Measurements from ENCODE around the gene NTRK3.

NTRK3 gene

DNA sequence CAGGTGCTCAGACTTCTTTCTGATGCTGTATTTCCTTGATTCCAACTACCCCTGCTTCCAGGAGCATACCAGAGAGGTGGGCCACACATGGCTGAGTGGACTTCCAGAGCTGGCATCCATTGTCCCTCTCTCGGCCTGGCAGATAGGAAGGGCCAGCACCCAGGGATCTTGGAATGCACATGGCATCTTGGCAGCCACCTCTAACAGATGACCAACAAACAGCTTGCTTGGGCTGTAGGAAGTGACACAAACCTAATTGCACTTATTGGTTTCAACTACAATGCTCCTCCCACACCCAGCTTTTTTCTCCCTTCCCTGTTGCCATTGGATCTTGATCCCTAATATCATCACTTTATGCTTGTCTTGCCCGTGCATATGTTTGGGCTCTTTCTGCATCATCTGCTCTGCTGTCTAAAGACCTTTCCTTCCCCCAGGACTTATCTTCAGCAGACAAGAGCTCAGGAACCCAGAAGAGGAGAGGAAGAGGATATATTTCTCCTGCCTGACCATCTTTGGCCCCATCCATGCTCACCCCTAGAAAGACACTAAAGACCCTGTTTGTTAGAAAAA lies 294.6 kb downstream of the NTRK3 start:
- Histone ChIP-seq H3K4me3 (ENCODE audit: low read length in 2 of 2) (no peak overlapping the region), H3K27ac (ENCODE audit: low read depth in 2 of 2, low read length in 2 of 2) (no peak overlapping the region), H3K27me3 (ENCODE audit: control insufficient read depth in 2 of 2, insufficient read depth in 2 of 2, low read length in 2 of 2) (no peaks in the 10 kb centered on the region), H3K9me3 (ENCODE audit: control insufficient read depth in 2 of 2, low read length in 2 of 2) (no peaks in the 10 kb centered on the region), H3K36me3 (ENCODE audit: control insufficient read depth in 2 of 2, insufficient read depth in 2 of 2, low read length in 2 of 2) (no peaks in the 10 kb centered on the region), H3K9ac (ENCODE audit: low read depth in 1 of 2, low read length in 2 of 2) (no peak overlapping the region), H3K4me1 (ENCODE audit: control insufficient read depth in 2 of 2, insufficient read depth in 2 of 2, low read length in 2 of 2) (no peaks in the 10 kb centered on the region)

DNA sequence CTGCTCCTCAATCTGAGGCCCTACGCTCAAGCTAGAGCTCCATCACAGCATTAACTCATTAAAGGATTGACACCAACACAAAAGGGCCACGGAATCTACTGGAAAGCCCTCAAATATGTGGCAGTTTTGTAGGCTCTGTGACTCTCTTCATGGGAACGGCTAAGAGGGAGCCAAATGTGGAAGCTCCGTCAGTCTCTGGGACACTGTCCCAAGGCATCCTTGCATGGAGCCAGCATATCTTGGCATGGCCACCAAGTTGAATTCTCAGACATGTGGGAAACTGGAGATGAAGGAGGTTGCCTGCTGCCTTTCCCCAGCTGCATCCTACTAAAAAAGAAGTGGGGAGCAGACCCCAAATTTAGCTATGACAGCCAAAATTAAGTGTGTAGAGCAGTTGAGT lies 296.9 kb downstream of the NTRK3 start:
- Histone ChIP-seq H3K9me3 (ENCODE audit: control insufficient read depth in 2 of 2, low read length in 2 of 2) (no peaks in the 10 kb centered on the region), H3K9ac (ENCODE audit: low read depth in 1 of 2, low read length in 2 of 2) (no peak overlapping the region), H3K27ac (ENCODE audit: low read depth in 2 of 2, low read length in 2 of 2) (no peak overlapping the region), H3K4me1 (ENCODE audit: control insufficient read depth in 2 of 2, insufficient read depth in 2 of 2, low read length in 2 of 2) (no peaks in the 10 kb centered on the region), H3K36me3 (ENCODE audit: control insufficient read depth in 2 of 2, insufficient read depth in 2 of 2, low read length in 2 of 2) (no peaks in the 10 kb centered on the region), H3K4me3 (ENCODE audit: low read length in 2 of 2) (no peak overlapping the region), H3K27me3 (ENCODE audit: control insufficient read depth in 2 of 2, insufficient read depth in 2 of 2, low read length in 2 of 2) (no peaks in the 10 kb centered on the region)

DNA sequence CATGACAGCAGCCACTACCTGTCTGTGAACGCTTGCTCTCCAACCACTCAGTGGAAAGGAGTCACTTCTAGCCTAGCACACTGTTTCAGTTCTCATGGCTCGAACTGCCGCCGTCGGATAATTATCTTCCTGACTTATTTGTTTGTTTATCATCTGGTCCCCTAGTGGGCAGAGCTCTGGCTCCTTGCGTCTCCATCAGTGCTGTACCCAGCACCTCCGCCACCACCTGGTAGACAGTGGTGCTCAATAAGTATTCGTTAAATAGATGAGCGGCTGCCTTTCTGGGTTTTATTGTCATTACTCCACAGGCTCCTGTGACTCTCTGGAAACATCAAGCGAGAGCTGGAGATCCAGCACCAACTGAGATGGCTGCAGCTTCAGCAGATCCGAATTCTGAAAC lies 297.5 kb downstream of the NTRK3 start:
- H3K4me3 ChIP-seq (ENCODE audit: low read length in 2 of 2) = no peak overlapping the region
- H3K27me3 ChIP-seq (ENCODE audit: control insufficient read depth in 2 of 2, insufficient read depth in 2 of 2, low read length in 2 of 2) = no peaks in the 10 kb centered on the region
- no peaks in the 10 kb centered on the region for H3K4me1 ChIP-seq (ENCODE audit: control insufficient read depth in 2 of 2, insufficient read depth in 2 of 2, low read length in 2 of 2)
- H3K9ac ChIP-seq (ENCODE audit: low read depth in 1 of 2, low read length in 2 of 2) = no peak overlapping the region
- no peaks in the 10 kb centered on the region for H3K36me3 ChIP-seq (ENCODE audit: control insufficient read depth in 2 of 2, insufficient read depth in 2 of 2, low read length in 2 of 2)
- no peaks in the 10 kb centered on the region for H3K9me3 ChIP-seq (ENCODE audit: control insufficient read depth in 2 of 2, low read length in 2 of 2)
- H3K27ac ChIP-seq (ENCODE audit: low read depth in 2 of 2, low read length in 2 of 2) = no peak overlapping the region

DNA sequence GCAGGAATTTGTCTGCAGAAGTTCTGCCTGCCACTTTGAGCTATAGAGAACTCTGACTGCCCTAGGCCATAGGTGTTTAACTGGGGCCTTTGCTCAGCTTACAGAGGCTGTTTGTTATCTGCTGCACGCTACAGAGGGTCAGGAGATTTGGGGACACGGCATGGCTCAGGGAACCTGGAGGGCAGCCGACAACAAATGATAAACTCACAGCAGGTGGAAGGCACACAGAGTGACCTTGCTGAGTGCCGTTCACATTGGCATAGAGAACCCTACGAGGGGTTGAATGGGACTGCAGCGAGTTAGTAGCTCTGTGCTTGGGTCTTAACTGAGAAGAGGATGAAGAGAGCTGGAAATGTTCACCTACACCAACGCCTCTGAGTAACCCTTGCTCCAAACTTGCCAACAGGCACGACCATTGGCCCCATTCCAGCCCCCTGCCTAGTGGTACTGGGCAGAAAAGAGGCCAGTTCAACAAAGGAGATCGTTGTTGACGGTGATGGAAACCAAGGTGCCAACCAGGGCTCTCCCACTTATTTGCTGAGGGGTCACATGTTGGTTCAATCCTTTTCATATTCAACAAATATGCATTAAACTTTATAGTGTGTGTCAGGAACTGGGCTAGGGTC lies 301.1 kb downstream of the NTRK3 start:
- no peak overlapping the region for H3K27ac ChIP-seq (ENCODE audit: low read depth in 2 of 2, low read length in 2 of 2)
- no peaks in the 10 kb centered on the region for H3K27me3 ChIP-seq (ENCODE audit: control insufficient read depth in 2 of 2, insufficient read depth in 2 of 2, low read length in 2 of 2)
- H3K4me1 ChIP-seq (ENCODE audit: control insufficient read depth in 2 of 2, insufficient read depth in 2 of 2, low read length in 2 of 2) = no peaks in the 10 kb centered on the region
- no peak overlapping the region for H3K9ac ChIP-seq (ENCODE audit: low read depth in 1 of 2, low read length in 2 of 2)
- no peaks in the 10 kb centered on the region for H3K36me3 ChIP-seq (ENCODE audit: control insufficient read depth in 2 of 2, insufficient read depth in 2 of 2, low read length in 2 of 2)
- H3K4me3 ChIP-seq (ENCODE audit: low read length in 2 of 2) = no peak overlapping the region
- no peaks in the 10 kb centered on the region for H3K9me3 ChIP-seq (ENCODE audit: control insufficient read depth in 2 of 2, low read length in 2 of 2)

DNA sequence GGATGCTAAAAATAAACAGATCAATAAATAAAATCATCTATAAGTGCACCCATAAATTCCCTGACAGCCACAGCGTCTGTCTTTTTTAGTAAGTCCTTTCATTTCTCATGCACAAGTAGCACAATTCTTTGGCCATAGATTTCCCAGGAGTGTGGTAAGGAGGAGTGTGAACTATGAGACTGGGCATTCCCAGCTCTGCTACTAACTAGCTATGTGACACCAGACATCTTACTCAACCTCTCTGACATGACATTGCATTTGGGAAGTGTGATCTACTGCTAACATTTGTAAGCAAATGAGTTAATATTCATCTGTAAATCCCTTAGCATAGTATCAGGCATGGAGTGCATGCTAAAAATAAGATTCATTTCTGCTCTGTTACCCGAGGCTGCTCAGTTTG lies 301.7 kb downstream of the NTRK3 start:
- H3K36me3 ChIP-seq (ENCODE audit: control insufficient read depth in 2 of 2, insufficient read depth in 2 of 2, low read length in 2 of 2) = no peaks in the 10 kb centered on the region
- H3K27me3 ChIP-seq (ENCODE audit: control insufficient read depth in 2 of 2, insufficient read depth in 2 of 2, low read length in 2 of 2) = no peaks in the 10 kb centered on the region
- H3K9me3 ChIP-seq (ENCODE audit: control insufficient read depth in 2 of 2, low read length in 2 of 2) = no peaks in the 10 kb centered on the region
- H3K9ac ChIP-seq (ENCODE audit: low read depth in 1 of 2, low read length in 2 of 2) = no peak overlapping the region
- H3K4me3 ChIP-seq (ENCODE audit: low read length in 2 of 2) = no peak overlapping the region
- H3K4me1 ChIP-seq (ENCODE audit: control insufficient read depth in 2 of 2, insufficient read depth in 2 of 2, low read length in 2 of 2) = no peaks in the 10 kb centered on the region
- H3K27ac ChIP-seq (ENCODE audit: low read depth in 2 of 2, low read length in 2 of 2) = no peak overlapping the region

DNA sequence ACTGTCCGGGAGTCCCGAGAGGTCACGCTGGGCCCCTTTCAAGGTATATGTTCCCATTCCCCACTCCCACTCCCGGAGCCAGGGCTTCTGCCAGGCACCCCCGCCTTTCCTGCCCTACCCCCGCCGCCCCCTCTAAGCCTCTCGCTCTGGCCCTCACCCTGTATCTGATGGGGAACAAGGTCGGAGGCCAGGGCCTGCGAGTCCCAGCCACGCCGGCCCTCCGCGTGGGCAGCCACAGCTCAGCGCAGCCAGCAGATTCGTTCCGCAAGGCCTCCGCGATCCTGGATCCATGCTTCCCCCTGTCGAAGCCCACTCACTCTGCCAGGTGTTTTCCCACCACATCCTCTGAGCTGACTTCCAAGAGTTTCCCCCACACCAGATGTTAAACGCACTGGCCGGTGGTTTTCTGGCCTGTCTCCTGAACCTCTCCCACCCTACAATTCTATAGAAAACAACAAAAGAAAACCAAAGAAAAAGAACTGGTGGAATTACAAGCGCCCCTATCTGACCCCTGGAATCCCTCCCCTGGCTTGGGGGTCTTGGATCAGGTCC lies 303.7 kb downstream of the NTRK3 start:
- Histone ChIP-seq H3K36me3 (ENCODE audit: control insufficient read depth in 2 of 2, insufficient read depth in 2 of 2, low read length in 2 of 2) (no peaks in the 10 kb centered on the region), H3K27me3 (ENCODE audit: control insufficient read depth in 2 of 2, insufficient read depth in 2 of 2, low read length in 2 of 2) (no peaks in the 10 kb centered on the region), H3K4me3 (ENCODE audit: low read length in 2 of 2) (no peak overlapping the region), H3K9ac (ENCODE audit: low read depth in 1 of 2, low read length in 2 of 2) (no peak overlapping the region), H3K27ac (ENCODE audit: low read depth in 2 of 2, low read length in 2 of 2) (no peak overlapping the region), H3K9me3 (ENCODE audit: control insufficient read depth in 2 of 2, low read length in 2 of 2) (no peaks in the 10 kb centered on the region), H3K4me1 (ENCODE audit: control insufficient read depth in 2 of 2, insufficient read depth in 2 of 2, low read length in 2 of 2) (no peaks in the 10 kb centered on the region)

DNA sequence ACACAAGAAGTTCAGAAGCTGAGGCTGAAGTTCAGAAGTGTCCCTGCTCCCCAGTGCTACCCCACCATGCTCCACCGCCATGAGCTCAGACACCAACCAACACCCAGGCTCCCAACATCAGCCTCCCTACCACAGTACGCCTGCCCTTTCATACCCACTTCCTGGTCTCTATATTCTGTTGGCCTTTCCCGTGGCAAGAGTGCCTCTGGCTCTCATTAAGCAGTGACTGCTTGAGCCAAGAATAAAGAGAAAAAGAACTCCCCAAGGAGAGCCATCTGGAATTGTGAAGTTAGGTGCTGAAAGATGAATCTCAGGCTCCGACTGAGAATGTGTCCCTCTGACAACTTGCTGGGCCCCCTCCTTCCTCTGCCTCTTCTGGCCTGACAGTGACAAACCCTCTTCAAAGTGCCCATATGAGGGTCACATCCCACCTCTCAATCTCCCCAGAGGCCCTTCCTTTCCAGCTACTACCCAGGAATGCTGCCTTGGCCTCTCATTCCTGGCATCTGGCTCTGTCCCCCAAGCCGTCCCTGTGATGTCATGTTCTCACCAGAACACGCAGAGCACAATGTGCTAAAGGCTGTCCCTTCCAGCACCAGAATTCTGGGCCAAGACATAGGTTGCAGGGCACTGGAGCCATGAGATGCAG lies 306.8 kb downstream of the NTRK3 start:
- Histone ChIP-seq H3K36me3 (ENCODE audit: control insufficient read depth in 2 of 2, insufficient read depth in 2 of 2, low read length in 2 of 2) (no peaks in the 10 kb centered on the region), H3K9ac (ENCODE audit: low read depth in 1 of 2, low read length in 2 of 2) (no peak overlapping the region), H3K4me3 (ENCODE audit: low read length in 2 of 2) (no peak overlapping the region), H3K27ac (ENCODE audit: low read depth in 2 of 2, low read length in 2 of 2) (no peak overlapping the region), H3K4me1 (ENCODE audit: control insufficient read depth in 2 of 2, insufficient read depth in 2 of 2, low read length in 2 of 2) (no peaks in the 10 kb centered on the region), H3K27me3 (ENCODE audit: control insufficient read depth in 2 of 2, insufficient read depth in 2 of 2, low read length in 2 of 2) (no peaks in the 10 kb centered on the region), H3K9me3 (ENCODE audit: control insufficient read depth in 2 of 2, low read length in 2 of 2) (no peaks in the 10 kb centered on the region)

DNA sequence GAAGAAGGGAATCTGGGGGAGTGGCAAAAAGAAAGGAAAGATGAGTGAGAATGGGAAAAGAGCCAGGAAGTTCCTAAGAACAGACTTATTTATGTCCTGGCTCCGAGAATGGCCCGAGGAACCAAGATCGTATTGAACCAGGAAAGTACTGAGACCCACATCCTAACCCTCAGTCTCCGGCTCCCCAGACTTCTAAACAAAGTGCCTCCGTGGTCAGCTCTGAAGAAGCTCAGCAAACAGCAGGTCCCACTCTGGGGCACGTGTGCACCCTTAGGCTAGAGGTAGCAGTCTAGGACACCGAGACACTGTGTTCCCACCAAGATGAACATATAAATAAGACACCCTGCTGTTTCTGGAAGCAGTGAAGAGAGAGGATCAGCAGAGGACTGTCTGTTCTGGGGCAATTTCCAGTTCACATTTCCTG lies 307.4 kb downstream of the NTRK3 start:
- Histone ChIP-seq H3K27ac (ENCODE audit: low read depth in 2 of 2, low read length in 2 of 2) (no peak overlapping the region), H3K4me1 (ENCODE audit: control insufficient read depth in 2 of 2, insufficient read depth in 2 of 2, low read length in 2 of 2) (no peaks in the 10 kb centered on the region), H3K4me3 (ENCODE audit: low read length in 2 of 2) (no peak overlapping the region), H3K9ac (ENCODE audit: low read depth in 1 of 2, low read length in 2 of 2) (no peak overlapping the region), H3K36me3 (ENCODE audit: control insufficient read depth in 2 of 2, insufficient read depth in 2 of 2, low read length in 2 of 2) (no peaks in the 10 kb centered on the region), H3K27me3 (ENCODE audit: control insufficient read depth in 2 of 2, insufficient read depth in 2 of 2, low read length in 2 of 2) (no peaks in the 10 kb centered on the region), H3K9me3 (ENCODE audit: control insufficient read depth in 2 of 2, low read length in 2 of 2) (no peaks in the 10 kb centered on the region)

DNA sequence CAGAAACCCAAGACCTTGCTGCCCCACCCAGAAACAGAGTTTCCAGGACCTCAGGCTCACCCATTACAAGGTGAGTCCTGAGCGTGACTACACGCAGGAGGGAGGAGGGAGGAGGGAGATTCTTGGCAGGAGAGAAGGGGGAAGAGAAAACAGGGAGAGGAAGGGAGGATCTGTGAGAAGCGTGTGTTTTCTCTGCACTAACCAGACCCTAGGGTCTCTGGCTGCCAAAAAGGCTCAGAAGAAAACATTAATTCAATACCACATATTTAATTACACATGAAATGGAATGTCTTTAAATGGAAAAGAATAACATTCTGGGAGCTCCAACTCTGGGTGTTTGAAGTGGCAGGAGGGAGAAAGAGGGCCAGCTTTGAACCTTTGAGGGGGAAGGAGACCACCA lies 309.0 kb downstream of the NTRK3 start:
- no peak overlapping the region for H3K27ac ChIP-seq (ENCODE audit: low read depth in 2 of 2, low read length in 2 of 2)
- H3K9me3 ChIP-seq (ENCODE audit: control insufficient read depth in 2 of 2, low read length in 2 of 2) = no peaks in the 10 kb centered on the region
- H3K9ac ChIP-seq (ENCODE audit: low read depth in 1 of 2, low read length in 2 of 2) = no peak overlapping the region
- H3K27me3 ChIP-seq (ENCODE audit: control insufficient read depth in 2 of 2, insufficient read depth in 2 of 2, low read length in 2 of 2) = no peaks in the 10 kb centered on the region
- H3K36me3 ChIP-seq (ENCODE audit: control insufficient read depth in 2 of 2, insufficient read depth in 2 of 2, low read length in 2 of 2) = no peaks in the 10 kb centered on the region
- no peak overlapping the region for H3K4me3 ChIP-seq (ENCODE audit: low read length in 2 of 2)
- no peaks in the 10 kb centered on the region for H3K4me1 ChIP-seq (ENCODE audit: control insufficient read depth in 2 of 2, insufficient read depth in 2 of 2, low read length in 2 of 2)

DNA sequence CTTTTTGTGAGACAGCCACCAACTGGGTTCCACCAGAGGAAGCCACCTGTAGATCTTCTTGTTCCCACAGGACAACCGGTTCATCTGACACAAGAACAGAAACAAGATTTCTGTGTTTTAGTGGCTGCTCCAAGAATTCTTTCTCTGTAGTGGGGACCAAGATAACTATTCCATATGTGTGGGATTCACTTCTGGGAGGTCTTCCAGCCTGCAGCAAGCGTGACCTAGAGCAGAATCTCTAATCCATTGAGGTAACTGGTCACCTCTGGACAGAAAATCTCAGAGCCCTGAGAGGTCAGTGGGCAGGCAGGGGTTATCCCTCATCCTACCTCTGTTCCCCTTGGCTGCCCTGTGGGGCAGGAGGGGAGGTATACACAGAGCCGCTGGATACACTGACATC lies 311.3 kb downstream of the NTRK3 start:
- no peak overlapping the region for H3K9ac ChIP-seq (ENCODE audit: low read depth in 1 of 2, low read length in 2 of 2)
- H3K9me3 ChIP-seq (ENCODE audit: control insufficient read depth in 2 of 2, low read length in 2 of 2) = no peaks in the 10 kb centered on the region
- no peaks in the 10 kb centered on the region for H3K4me1 ChIP-seq (ENCODE audit: control insufficient read depth in 2 of 2, insufficient read depth in 2 of 2, low read length in 2 of 2)
- H3K27me3 ChIP-seq (ENCODE audit: control insufficient read depth in 2 of 2, insufficient read depth in 2 of 2, low read length in 2 of 2) = no peaks in the 10 kb centered on the region
- no peaks in the 10 kb centered on the region for H3K36me3 ChIP-seq (ENCODE audit: control insufficient read depth in 2 of 2, insufficient read depth in 2 of 2, low read length in 2 of 2)
- no peak overlapping the region for H3K27ac ChIP-seq (ENCODE audit: low read depth in 2 of 2, low read length in 2 of 2)
- no peak overlapping the region for H3K4me3 ChIP-seq (ENCODE audit: low read length in 2 of 2)

Data from mucosa of rectum (tissue), 2 donors.